GM19023 (cell line): Measurements from ENCODE around the gene MARCHF2.

ENCODE experiments used
- ATAC-seq: cut with Tn5 transposase; IDR thresholded peaks from one replicate; pipeline ENCODE4 v1.9.1; 2021; ENCODE audit warnings: mild to moderate bottlenecking, moderate library complexity; ENCODE audit not compliant: unreplicated experiment

MARCHF2 gene

DNA sequence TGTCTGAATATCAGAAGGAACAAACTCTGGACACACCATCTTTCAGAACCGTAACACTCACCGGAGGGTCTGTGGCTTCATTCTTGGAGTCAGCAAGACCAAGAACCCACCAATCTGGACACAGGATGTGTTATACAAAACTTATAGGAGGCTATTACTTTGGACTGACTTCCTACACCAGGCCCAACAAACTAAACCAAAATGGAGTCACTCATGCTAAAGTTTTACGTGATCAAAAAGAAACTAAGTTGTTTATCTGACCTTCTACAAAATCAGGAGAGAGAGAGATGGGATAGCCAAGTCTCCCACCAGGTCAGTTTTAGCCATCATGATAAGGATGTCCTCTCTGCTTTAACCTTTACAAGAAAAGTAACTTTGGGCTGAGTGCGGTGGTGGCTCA lies 26.1 kb upstream of the MARCHF2 start:
- no peak for ATAC-seq

DNA sequence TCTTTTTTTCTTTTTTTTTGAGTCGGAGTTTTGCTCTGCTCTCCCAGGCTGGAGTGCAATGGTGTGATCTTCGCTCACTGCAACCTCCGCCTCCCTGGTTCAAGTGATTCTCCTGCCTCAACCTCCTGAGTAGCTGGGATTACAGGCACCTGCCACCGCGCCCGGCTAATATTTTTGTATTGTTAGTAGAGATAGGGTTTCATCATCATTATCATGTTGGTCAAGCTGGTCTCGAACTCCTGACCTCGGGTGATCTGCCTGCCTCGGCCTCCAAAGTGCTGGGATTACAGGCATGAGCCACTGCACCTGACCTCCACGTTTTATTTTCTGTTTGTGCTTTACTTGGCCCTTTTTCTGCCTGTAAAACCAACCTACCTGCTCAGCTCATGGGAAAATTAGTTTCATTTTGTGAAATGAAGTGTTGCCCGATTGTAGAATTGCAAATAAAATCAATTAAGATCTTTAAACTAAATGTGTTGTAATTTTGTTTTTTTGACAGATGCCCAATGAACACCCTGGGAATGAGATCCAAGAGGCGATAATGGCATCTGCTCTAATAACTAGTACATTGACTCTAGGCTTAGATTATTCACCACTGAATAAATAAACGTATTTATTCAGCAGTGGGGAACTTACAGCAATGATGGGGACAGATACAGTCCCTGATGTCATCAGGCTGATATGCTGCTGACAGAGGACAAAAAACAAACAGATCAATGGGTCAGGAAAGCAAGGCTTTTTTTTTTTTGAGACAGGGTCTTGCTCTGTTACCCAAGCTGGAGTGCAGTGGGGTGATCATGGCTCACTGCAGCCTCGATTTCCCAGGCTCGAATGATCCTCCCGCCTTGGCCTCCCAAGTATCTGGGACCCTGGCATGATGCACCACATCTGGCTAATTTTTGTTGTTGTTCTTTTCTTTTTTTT lies 25.2 kb upstream of the MARCHF2 start:
- no peak for ATAC-seq

DNA sequence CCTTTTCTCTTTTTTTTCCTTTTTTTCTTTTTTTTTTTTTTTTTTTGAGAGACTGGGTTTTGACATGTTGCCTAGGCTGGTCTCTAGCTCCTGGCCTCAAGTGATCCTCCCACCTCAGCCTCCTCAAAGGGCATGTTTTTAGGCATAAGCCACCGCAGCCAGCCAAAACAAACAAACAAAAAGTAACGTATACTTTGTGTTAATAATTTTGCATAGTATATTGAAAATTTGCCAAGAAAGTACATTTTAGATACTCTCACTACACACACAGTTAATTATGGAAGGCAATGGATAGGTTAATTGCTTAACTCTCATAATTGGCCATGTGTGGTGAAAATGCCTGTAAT lies 24.5 kb upstream of the MARCHF2 start:
- ATAC-seq, result no peak

DNA sequence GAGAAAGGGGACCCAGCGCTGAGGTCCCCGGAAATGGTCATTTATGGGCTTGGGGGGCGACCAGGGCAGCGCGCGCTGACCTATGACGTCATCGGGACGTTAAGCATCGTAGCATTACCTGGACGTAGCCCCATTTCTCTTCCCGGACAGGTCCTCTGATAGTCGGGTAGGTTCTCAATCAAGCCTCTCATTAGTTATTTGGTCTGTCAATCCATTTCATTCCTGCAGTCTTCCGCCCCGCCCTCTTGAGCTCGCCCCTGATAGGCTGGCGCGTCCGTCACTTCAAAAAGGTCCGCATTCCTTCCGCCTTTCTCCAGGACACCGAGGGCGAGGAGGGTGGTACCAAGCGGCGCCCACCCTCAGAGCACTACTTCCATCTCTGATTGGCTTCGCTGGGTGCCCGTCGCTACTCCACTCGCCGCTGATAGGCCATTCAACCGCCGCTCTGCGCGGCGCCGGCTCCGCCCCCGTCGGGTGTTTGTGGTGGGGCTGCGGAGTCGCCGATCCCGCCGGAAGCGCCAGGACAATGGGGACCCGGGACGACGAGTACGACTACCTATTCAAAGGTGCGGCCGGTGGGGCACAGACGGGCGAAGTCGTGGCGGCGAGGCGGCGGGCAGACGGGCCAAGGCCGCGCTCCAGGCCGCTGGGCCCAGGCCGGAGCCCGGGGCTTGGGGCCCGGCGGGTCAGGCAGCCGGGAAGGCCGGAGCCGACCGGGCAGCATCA lies 23.1 kb upstream of the MARCHF2 start, which contains the start of gene RAB11B:
RAB11B (plus strand) TSS at position 470 of the 726 bp plus-strand sequence; CDS start at position 527, 57 bp downstream.
- ATAC-seq, result peak; percentile 88

DNA sequence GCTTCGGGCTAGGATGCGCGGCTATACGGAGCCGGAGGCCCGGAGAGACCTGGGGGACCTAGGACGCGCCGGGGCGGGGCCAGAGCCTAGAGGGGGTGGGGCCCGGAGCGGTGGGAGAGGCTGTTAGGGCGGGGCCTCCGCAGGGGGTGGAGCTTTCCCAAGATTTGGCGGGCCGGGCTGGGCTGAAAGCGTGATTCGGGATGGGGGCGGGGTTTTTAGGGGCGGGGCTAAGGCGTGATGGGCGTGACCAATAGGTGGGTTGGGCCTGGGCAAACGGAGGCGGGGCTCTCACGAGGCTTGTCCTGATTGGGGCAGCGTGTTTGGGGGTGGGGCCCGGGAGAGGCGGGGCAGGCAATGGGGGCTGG lies 22.5 kb upstream of the MARCHF2 start:
- ATAC-seq, result peak; percentile 40

DNA sequence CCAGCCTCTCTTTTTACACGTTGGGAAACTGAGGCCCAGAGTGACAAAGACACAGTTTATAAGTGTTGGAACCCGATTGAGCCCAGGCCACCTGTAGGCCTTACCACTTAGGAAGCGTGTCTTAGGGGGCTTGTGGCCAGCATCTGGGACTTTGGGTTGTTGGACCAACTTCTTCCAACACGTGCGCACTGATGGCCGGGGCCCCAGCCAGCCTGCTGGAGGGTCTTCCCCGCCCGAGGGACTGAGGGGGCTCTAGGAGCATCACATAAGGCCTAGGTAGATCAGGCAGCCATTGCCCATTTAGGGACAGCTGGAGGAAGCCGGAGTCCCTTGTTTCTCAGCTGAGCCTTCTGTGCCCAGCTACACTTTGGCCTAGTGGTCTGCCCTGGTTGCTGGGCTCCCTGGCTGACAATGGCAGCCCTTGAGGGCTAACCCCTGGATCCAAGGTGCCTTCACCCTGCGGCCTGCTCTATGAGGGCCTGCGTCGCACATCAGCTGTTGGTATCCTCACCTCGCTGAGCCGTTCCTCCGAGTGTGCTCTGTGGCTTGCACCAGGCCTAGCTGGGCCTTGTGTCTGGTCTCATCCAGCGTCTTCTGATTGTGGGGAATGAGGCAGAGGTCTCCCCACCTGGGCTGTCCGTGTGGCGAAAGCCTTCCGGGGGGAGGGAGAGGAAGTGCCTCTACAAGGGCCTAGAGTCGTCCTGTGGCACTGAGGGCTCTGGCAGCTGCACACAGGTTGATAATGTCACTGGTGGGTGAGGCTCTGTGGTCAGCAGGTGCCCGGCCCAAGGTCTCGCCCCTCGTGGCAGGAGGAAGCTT lies 21.7 kb upstream of the MARCHF2 start:
- ATAC-seq, result no peak

DNA sequence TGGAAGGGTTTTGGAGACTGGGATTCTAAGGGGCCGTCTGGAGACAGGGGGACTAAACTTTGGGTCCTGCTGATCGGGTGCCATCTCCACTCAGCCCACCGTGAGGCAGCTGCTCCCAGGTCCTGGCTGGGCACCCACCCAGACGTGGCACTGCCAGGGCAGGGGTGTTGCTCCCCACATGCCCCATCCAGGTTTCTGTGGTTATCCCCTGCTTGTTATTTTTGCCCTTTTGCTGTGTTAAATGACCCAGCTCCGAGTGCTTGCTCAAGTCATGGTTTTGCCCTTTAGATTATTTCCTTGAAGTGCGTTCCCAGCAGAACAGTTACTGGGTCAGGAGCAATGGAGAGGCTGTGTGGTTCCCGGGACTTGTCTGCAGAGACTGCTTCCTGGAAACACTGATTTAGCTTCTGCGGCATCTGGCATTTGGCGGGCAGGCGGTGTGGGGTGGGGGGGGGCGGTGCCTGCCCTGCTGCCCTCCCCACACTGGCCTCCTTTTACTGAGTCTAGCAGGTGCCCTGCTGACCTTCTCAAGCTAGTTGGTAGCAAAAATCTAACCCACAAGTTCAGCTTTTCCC lies 21.0 kb upstream of the MARCHF2 start:
- no peak for ATAC-seq

DNA sequence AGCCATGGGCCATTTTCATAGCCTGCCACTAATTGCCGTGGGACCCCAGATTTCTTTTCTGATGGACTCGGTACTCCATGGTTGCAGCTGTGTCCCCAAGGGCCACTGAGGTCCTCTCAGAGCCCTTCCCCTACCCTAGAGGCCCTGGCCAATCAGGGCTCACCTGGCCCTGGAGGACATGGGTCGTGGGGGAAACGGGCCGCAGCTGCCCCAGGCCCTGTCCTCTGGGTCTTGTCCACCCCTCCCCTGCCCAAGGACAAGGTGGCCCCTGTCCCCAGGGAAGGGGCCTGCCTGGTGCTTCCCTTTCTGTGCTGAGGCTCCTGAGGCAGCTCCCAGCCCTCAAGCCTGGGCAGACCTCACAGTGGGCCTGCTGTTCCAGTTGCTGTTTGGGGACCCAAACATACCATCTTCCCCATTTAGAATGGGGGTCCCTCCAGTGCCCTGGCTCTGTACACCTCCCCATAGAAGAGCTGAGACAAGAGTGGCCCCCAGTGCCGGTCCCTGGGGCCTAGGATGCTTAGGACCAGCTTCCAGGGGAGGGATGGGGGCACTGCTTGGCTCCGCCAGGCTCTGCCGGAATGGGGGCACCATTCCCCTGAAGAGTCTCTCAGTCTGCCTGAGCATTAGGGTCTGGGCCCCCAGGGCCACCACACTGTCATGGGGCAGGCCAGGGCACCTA lies 19.8 kb upstream of the MARCHF2 start:
- ATAC-seq, result no peak

DNA sequence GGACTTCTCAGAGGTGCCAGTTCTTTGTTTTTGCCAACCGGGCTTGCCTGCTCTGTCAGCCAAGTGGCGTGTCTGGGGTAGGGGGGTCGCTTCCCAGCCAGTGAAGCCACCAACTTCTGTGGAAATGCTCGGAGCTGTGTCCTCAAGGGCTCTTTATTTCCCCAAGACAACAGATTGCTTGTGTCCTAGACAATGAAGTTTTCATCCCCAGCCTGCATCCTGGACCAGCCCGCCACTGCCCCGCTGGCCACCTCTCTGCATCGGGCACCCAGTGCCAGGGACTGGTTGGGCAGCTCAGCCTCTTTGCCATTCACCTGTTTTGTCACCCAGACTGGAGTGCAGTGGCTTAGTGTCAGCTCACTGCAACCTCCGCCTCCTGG lies 19.2 kb upstream of the MARCHF2 start:
- ATAC-seq, result no peak

DNA sequence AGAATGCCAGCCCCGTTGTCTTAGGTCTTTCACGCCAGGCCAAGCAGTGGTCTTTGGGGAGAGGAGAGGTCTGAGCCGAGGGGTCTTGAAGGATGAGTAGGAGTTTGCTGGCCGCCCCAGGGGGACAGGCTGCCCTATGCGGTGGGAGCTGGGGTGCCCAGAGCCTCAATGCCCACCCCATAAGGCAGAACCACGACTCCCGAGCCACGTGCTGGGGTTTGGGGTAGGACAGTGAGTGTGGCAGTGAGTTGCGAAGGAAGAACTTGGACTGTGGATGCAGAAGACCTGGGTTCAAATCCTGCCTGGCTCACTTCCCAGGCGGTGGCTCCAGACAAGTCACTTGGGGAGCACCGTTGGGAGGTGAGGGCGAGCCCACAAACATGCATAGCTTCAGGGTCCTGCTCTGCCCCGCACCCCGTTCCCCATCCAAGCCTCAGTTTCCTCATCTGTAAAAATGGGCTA lies 17.5 kb upstream of the MARCHF2 start:
- no peak for ATAC-seq

DNA sequence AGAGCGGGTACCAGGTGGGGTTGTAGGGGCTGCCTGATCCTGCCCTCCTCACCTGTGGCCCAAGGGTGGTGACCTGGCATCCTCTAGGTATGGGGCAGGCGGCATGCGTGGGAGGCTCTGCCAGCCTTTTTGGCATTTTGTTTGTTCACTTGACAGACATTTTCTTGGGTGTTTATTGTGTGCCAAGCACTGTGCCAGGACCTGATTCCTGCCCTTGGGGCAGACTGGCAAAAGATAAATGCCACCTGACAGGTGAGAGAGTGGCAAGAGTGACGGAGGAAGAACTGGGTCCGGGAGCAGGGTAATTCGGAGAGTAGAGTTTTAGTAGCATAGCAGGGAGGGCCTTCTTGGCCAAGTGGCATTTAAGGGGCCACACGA lies 16.9 kb upstream of the MARCHF2 start:
- ATAC-seq, result no peak

DNA sequence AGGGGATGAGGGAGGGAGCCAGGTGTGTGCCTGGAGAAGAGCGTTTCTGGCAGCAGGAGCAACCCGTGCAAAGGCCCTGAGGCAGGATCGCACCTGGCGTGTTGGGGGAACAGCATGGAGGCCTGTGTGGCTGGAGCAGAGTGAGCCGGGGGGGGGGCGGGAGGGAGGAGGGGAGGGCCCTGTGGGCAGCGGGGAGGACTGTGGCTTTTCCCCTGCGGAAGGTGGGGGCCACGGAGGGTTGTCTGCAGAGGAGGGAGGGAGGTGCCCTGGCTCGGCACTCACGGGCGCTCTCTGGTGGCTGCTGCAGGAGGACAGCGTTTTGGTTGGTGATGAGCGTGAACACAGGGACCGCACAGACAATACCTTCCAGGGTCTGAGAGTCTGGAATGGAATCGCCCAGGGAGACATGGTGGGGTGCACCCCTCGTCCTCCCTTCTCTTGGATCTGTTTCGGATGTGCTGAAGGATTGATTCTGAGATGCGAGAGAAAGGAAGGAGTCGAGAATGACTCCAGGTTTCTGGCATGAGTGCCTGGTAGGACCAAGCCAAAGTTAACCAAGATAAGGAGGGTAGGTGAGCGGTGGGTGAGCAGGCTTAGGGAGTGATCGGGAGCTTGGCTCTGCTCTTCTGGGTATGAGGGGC lies 16.4 kb upstream of the MARCHF2 start:
- no peak for ATAC-seq

DNA sequence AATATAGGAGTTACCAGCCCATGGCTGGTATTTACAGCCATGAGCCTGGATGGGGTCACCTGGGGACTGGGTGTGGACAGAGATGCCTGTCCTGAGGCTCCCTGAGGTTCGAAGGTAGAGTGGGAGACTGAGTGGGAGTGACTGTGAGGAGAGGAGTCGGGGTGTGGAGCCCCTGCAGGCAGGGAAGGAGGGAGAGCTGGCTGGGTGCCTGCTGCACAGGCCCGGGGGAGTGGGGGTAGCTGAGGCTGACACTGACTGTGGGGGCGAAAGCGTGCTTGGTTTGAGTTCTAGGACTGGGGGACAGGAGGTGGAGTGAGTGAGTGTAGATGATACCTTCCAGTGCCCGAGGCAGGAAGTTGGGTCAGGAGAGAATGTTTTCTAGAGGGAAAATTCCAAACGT lies 15.8 kb upstream of the MARCHF2 start:
- ATAC-seq, result no peak

DNA sequence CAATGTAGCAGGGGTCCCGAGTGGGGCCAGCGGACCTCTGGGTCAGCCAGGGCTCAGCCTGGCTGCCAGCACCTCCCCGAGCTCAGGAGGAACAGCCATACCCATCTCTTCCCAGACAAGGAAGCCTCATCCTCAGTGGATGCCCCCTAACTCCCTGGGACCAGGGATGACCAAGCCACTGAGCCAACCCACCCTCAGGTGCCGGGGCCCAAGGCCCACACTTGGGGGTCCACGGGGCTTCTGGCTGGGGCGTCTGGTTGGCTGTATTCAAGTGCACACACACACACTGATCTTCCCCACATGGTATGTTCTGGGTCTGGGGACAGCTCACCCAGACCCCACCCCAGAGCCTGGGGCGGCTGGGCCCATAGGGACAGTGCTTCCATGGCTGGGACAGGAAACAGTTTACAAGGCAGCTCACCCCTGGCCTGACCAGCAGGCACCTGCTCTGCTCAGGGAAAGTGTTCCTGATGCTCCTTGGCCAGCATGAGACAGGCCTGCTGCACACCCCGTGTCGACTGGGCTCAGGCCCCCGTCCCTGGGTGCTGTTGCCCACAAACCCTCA lies 15.3 kb upstream of the MARCHF2 start:
- ATAC-seq, result no peak

DNA sequence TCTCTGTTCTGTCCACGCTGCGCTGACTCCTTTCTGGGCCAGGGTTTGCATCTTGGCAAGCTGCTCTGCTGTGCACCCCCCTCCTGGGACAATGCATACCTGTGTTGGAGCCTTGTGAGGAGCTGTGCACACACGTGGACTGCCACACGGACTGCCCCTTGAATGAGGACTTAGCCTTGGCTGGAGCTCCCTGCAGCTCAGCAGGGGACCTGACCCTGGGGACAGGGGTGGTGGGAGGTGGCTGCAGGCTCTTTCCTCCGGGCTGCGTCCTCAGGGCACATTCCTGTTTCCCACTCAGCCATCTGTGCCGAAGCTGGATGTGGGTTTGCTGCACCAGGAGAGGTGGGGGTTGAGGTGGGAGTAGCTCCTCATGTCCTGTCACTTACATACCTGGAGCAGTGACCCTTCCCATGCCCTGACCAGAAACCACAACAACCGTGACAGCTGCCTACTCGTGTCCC lies 14.8 kb upstream of the MARCHF2 start:
- no peak for ATAC-seq

DNA sequence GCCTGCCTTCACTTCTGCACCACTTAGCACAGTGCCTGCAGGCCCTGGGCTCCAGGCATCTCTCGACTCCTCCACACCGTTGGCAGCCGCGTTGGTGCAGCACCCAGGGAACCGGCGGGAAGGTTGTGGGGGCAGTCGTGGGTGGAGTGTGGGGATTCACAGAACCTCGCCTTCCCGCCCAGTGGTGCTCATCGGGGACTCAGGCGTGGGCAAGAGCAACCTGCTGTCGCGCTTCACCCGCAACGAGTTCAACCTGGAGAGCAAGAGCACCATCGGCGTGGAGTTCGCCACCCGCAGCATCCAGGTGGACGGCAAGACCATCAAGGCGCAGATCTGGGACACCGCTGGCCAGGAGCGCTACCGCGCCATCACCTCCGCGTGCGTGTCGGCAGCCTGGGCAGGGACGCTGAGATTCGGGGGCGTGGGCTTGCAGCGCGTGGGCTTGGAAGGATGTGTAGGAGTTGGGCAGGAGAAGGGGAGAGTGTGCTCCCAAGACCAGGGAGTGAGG lies 13.4 kb upstream of the MARCHF2 start:
- no peak for ATAC-seq

DNA sequence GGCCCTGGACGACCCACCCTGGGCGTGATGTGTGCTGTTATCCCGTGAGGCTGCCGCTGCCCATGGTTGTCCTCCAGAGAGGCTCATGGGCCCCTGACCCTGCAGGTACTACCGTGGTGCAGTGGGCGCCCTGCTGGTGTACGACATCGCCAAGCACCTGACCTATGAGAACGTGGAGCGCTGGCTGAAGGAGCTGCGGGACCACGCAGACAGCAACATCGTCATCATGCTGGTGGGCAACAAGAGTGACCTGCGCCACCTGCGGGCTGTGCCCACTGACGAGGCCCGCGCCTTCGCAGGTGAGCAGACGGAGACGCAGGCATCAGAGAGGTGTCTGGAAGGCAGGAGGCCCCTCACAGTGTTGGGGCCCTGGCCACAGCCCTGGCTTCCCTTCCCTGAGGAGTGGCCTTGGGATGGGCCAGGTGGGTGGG lies 11.1 kb upstream of the MARCHF2 start:
- no peak for ATAC-seq

DNA sequence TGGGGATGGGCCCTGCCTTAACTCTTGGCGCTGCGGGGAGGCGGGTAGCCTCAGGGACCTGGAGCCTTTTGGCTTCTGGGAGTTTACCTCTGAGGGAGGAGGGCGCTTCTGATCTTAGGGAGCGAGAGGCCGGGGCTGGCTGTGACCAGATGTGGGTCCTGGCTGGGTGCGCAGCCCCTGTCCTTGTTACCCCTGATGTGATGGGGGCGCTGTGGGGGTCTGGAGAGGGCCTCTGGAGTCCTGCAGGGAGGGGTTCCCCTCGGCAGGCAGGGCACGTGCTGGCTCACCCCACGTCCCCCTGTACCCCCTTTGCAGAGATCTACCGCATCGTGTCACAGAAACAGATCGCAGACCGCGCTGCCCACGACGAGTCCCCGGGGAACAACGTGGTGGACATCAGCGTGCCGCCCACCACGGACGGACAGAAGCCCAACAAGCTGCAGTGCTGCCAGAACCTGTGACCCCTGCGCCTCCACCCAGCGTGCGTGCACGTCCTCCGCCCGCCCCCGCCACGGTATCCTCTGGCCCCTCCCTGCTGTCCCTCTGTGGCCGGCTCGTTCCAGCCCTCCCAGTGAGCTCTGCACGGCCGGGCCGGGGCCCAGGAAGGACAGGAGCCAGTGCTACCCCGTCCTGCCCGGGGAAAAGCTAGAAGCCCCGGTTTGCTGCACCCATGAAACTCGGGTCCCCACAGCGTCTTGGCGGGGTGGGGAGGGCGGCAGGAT lies 9.8 kb upstream of the MARCHF2 start:
- no peak for ATAC-seq

DNA sequence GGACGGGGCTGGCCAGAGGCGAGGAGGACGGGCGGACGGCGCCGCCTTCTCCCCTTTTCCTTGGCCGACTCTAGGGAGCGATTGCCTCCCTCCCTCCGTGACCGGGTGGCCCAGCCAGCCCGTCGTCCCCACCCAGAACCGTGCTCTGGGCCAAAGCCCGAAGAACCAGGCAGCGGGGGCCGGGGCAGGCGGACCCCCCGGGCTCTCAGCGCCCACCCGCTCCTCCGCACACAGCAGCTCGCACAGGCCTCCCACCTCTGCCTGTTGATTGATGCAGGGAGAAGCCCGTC lies 9.3 kb upstream of the MARCHF2 start:
- ATAC-seq, result no peak
